NCI-H146 (cell line): ENCODE measurements around the gene CD44.
"Not testable (repeated sequence)": the region's sequence is repeated elsewhere in the genome, so short reads cannot be mapped to it uniquely, and the experiment has no call there.

ENCODE experiments used
- DNase-seq: peaks from one replicate; lab custom pipeline; 2025; lab: John Stamatoyannopoulos, UW

CD44 gene

GRCh38 chr11:35138943-35139721 lies at the start of gene CD44:
CD44 (plus strand) TSS chr11:35139171; CDS start chr11:35139304, 133 bp downstream.
- DNase-seq = no peak

GRCh38 chr11:35089666-35090065 lies 49.3 kb upstream of the CD44 start:
- no peak for DNase-seq

GRCh38 chr11:35090125-35090524 lies 48.8 kb upstream of the CD44 start:
- no peak for DNase-seq

- not testable (repeated sequence) for DNase-seq
These were observed 48.0 kb upstream of the CD44 start for GRCh38 chr11:35090991-35091390.

- no peak for DNase-seq
These were observed 42.2 kb upstream of the CD44 start for GRCh38 chr11:35096723-35097122.

GRCh38 chr11:35097814-35098455 lies 41.0 kb upstream of the CD44 start:
- DNase-seq = no peak

- no peak for DNase-seq
These were observed 40.1 kb upstream of the CD44 start for GRCh38 chr11:35098855-35099254.

- no peak for DNase-seq
These were observed 39.5 kb upstream of the CD44 start for GRCh38 chr11:35099278-35100012.

GRCh38 chr11:35100013-35100383 lies 39.0 kb upstream of the CD44 start:
- DNase-seq = no peak

GRCh38 chr11:35101223-35101622 lies 37.7 kb upstream of the CD44 start:
- DNase-seq = no peak

- no peak for DNase-seq
These were observed 36.7 kb upstream of the CD44 start for GRCh38 chr11:35102267-35102666.

GRCh38 chr11:35103366-35104208 lies 35.4 kb upstream of the CD44 start:
- no peak for DNase-seq

GRCh38 chr11:35104655-35105054 lies 34.3 kb upstream of the CD44 start:
- no peak for DNase-seq

GRCh38 chr11:35105319-35106079 lies 33.5 kb upstream of the CD44 start:
- no peak for DNase-seq

- no peak for DNase-seq
These were observed 32.4 kb upstream of the CD44 start for GRCh38 chr11:35106595-35106994.

- DNase-seq = no peak
These were observed 31.1 kb upstream of the CD44 start for GRCh38 chr11:35107861-35108260.

- not testable (repeated sequence) for DNase-seq
These were observed 30.6 kb upstream of the CD44 start for GRCh38 chr11:35108336-35108735.

- no peak for DNase-seq
These were observed 29.9 kb upstream of the CD44 start for GRCh38 chr11:35109041-35109440.

GRCh38 chr11:35109827-35110226 lies 29.1 kb upstream of the CD44 start:
- DNase-seq = no peak

- DNase-seq = no peak
These were observed 27.6 kb upstream of the CD44 start for GRCh38 chr11:35111161-35112055.
